ENCODE results near the gene PLXNA3.

Gene PLXNA3

DNA sequence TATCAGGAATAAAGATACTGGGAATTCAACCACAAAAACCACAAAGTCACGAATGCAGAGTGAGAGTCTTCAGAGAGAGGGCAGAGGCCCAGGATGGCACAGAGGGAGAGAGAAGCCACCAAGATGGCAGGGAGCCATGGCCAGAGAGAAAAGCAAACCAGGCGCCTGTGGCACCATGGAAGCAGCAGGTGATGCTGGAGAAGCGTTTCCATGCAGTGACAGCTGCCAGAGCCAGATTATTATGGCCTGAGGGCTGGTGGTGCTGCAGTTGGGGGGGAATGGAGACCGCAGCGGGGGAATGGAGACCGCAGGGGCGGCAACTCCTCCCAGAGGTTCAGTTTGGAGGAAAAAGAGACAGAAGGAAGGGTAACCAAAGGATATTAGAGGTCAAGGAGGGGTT lies 40.9 kb upstream of the PLXNA3 start:
- TF ChIP-seq, protein P1, sequence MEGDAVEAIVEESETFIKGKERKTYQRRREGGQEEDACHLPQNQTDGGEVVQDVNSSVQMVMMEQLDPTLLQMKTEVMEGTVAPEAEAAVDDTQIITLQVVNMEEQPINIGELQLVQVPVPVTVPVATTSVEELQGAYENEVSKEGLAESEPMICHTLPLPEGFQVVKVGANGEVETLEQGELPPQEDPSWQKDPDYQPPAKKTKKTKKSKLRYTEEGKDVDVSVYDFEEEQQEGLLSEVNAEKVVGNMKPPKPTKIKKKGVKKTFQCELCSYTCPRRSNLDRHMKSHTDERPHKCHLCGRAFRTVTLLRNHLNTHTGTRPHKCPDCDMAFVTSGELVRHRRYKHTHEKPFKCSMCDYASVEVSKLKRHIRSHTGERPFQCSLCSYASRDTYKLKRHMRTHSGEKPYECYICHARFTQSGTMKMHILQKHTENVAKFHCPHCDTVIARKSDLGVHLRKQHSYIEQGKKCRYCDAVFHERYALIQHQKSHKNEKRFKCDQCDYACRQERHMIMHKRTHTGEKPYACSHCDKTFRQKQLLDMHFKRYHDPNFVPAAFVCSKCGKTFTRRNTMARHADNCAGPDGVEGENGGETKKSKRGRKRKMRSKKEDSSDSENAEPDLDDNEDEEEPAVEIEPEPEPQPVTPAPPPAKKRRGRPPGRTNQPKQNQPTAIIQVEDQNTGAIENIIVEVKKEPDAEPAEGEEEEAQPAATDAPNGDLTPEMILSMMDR (IDR thresholded peaks at IDR 0.05; ENCODE audit: low read depth, low read length, missing control alignments) = no peak
- H3K4me3 ChIP-seq (ENCODE audit: low read depth, low read length) = no peak overlapping the region
- in situ Hi-C loops (cut with HindIII; ENCODE audit: low sequenced_read_pairs) = no loop called here
- no peak for DNase-seq (ENCODE audit: low read depth)

GRCh38 chrX:154419189-154419588 lies 38.9 kb upstream of the PLXNA3 start:
- DNase-seq (ENCODE audit: low read depth) = no peak
- in situ Hi-C loops (cut with HindIII; ENCODE audit: low sequenced_read_pairs) = no loop called here
- no peak overlapping the region for H3K4me3 ChIP-seq (ENCODE audit: low read depth, low read length)
- TF ChIP-seq, protein P1 (IDR thresholded peaks at IDR 0.05; ENCODE audit: low read depth, low read length, missing control alignments) = no peak

- DNase-seq (ENCODE audit: low read depth) = no peak
- TF ChIP-seq, protein P1 (IDR thresholded peaks at IDR 0.05; ENCODE audit: low read depth, low read length, missing control alignments) = no peak
- H3K4me3 ChIP-seq (ENCODE audit: low read depth, low read length) = no peak overlapping the region
- in situ Hi-C loops (cut with HindIII; ENCODE audit: low sequenced_read_pairs) = no loop called here
Measured at GRCh38 chrX:154419688-154420401, 38.2 kb upstream of the PLXNA3 start.

DNA sequence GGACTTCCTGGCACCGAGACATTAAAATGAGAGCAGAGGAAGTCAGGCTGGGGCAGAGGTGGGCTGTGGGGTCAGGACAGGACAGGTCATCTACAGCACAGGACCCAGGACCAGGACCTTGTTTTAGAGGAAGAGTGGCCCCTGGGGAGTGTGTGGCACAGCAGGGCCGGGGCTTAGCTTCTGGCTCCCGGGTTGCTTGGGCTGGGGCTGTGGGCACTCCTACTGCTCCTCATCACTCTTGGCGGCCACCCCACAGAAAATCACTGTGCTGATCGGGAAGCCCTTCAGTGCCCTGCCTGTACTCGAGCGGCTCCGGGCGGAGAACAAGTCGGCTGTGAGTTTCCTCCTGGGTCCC lies 37.7 kb upstream of the PLXNA3 start:
- TF ChIP-seq, protein P1 (IDR thresholded peaks at IDR 0.05; ENCODE audit: low read depth, low read length, missing control alignments) = no peak
- H3K4me3 ChIP-seq (ENCODE audit: low read depth, low read length) = no peak overlapping the region
- in situ Hi-C loops (cut with HindIII; ENCODE audit: low sequenced_read_pairs) = no loop called here
- no peak for DNase-seq (ENCODE audit: low read depth)

- DNase-seq (ENCODE audit: low read depth) = no peak
- in situ Hi-C loops (cut with HindIII; ENCODE audit: low sequenced_read_pairs) = no loop called here
- no peak overlapping the region for H3K4me3 ChIP-seq (ENCODE audit: low read depth, low read length)
- TF ChIP-seq, protein P1 (IDR thresholded peaks at IDR 0.05; ENCODE audit: low read depth, low read length, missing control alignments) = no peak
Measured at GRCh38 chrX:154426916-154427770, 30.9 kb upstream of the PLXNA3 start.

GRCh38 chrX:154428176-154429171 lies 29.6 kb upstream of the PLXNA3 start, which contains the start of gene ATP6AP1:
TSS of gene ATP6AP1 (plus strand) at chrX:154428677. CDS start at chrX:154428693, 16 bp downstream.
- H3K4me3 ChIP-seq (ENCODE audit: low read depth, low read length) = peak within 1 kb of the TSS; percentile 60
- in situ Hi-C loops (cut with HindIII; ENCODE audit: low sequenced_read_pairs) = no loop called here

More at GRCh38 chrX:154428176-154429171, 29.6 kb upstream of the PLXNA3 start, which contains the start of gene ATP6AP1:
- DNase-seq (ENCODE audit: low read depth) = peak; percentile 77
- TF ChIP-seq, protein P1 (IDR thresholded peaks at IDR 0.05; ENCODE audit: low read depth, low read length, missing control alignments) = no peak
